ENCODE measurements around the gene ZBTB43. TPM values are rescaled to one million over a fixed set of nuclear protein-coding genes. Genes with fewer than 3 reads are reported as not detected.

Gene ZBTB43
- total and polyA plus RNA-seq, 2 of the 4 experiments (the other 2 are of a cell fraction): 4.5 to 15.1 TPM

DNA sequence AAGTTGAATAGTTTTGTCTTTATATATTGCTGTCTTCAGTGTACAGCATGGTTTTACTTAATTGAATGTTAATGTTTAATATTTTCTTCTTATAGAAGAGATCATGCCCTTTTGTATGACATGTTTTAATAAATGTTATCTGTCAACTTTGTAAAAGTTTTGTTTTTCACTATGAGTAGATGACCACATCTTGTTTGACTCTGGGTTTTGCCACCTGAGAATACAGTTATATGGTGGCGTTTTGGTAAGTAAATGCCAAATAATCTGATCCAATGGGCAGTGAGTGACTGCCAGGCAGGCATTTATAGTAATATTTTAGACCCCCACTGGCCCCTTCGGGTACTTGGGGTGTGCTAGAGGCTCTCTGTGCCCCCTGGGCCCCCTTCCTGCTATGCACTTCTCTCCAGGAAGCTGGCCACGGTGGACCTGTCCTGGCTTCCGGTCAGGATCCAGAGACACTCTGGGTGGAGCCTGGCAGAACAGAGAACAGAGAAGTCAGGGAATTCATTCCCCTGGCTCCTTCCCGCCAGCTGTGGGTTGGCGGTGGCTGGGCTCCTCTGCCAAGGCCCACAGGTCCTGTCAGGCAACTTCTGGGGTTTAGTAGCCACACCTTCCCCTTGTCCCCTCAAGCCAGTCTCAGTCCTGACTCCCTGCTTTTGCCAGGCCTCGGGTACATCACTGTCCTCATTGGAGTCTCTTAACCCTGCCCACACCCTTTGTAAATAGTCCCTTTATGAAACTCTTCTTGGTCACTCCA lies 33.4 kb downstream of the ZBTB43 start:
- no peak overlapping the region for H2BK5ac ChIP-seq (ENCODE audit: low read depth, low read length, poor library complexity, severe bottlenecking)
- in situ Hi-C loops (cut with MboI; ENCODE audit: low sequenced_read_pairs) (no loop called here), intact Hi-C loops (cut with micrococcal nuclease) (no loop called here), dilution Hi-C loops (cut with HindIII; ENCODE audit: low sequenced_read_pairs, unreplicated experiment) (no loop called here)
- no peak overlapping the region for H3K4me3 ChIP-seq (ENCODE audit: insufficient read depth, low read depth, low read length)
- H3K9ac ChIP-seq (ENCODE audit: low read depth, low read length): no peak overlapping the region
- H2AFZ ChIP-seq (replicated peaks; ENCODE audit: low read length, poor library complexity): no peak overlapping the region
- no peak overlapping the region for H2AK5ac ChIP-seq (ENCODE audit: low read depth, low read length)
- no peak overlapping the region for H3K56ac ChIP-seq (ENCODE audit: extremely low read depth, insufficient read depth, low read length)
- no peak overlapping the region for H4K8ac ChIP-seq (ENCODE audit: low read depth in 2 of 2, low read length in 2 of 2)
- no peak overlapping the region for H4K91ac ChIP-seq (ENCODE audit: insufficient read depth, low read depth, low read length)
- H3K9me1 ChIP-seq (ENCODE audit: insufficient read depth, low read length): peaks cover 3% of the 10 kb centered on the region; the same call in 1 of the 2 replicates
- BruUV-seq (replicated peaks): no TSS peak
- H3K9me3 ChIP-seq (ENCODE audit: control insufficient read depth, insufficient read depth, low read length): no peaks in the 10 kb centered on the region
- H3K4ac ChIP-seq (ENCODE audit: low read depth, low read length): no peak overlapping the region
- no peak overlapping the region for H2BK20ac ChIP-seq (ENCODE audit: low read depth, low read length)
- H2BK120ac ChIP-seq (ENCODE audit: low read depth, low read length): no peak overlapping the region
- H3K4me1 ChIP-seq (ENCODE audit: control insufficient read depth, insufficient read depth, low read length): no peaks in the 10 kb centered on the region
- no peak for DNase-seq
- H3K23ac ChIP-seq (ENCODE audit: low read depth, low read length): no peak overlapping the region
- no peak overlapping the region for H2BK15ac ChIP-seq (ENCODE audit: low read depth, low read length)
- 93% methylated on average over 3 of the region's 7 CpGs; no CpG with 5 or more reads in 1 of the 2 experiments for WGBS, 2 experiments (ENCODE audit: extremely low coverage in 2 of 2, insufficient read length in 1 of 2)
- no peaks in the 10 kb centered on the region for H3K27me3 ChIP-seq (ENCODE audit: control insufficient read depth, insufficient read depth, low read length)
- no peak overlapping the region for H3K27ac ChIP-seq (ENCODE audit: insufficient read depth, low read length)
- no peak overlapping the region for H2AK9ac ChIP-seq (replicated peaks; ENCODE audit: low read depth, low read length, poor library complexity)
- ChIA-PET POLR2A (ENCODE audit: unreplicated experiment) (no interaction called here), CTCF (no interaction called here)
- no peak for TF ChIP-seq SMC3 (IDR thresholded peaks at IDR 0.05; ENCODE audit: low read depth, low read length)
- TF ChIP-seq RFX5 (IDR thresholded peaks at IDR 0.05; ENCODE audit: low read depth, low read length): no peak
- no peak for TF ChIP-seq MXI1 (IDR thresholded peaks at IDR 0.05; ENCODE audit: borderline replicate concordance, low read depth, low read length)
- TF ChIP-seq, protein P1, sequence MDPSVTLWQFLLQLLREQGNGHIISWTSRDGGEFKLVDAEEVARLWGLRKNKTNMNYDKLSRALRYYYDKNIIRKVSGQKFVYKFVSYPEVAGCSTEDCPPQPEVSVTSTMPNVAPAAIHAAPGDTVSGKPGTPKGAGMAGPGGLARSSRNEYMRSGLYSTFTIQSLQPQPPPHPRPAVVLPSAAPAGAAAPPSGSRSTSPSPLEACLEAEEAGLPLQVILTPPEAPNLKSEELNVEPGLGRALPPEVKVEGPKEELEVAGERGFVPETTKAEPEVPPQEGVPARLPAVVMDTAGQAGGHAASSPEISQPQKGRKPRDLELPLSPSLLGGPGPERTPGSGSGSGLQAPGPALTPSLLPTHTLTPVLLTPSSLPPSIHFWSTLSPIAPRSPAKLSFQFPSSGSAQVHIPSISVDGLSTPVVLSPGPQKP (IDR thresholded peaks at IDR 0.05; ENCODE audit: borderline replicate concordance, low read depth, low read length): no peak
- TF ChIP-seq CEBPB (IDR thresholded peaks at IDR 0.05; ENCODE audit: low read depth, low read length): no peak
- TF ChIP-seq MAFK (IDR thresholded peaks at IDR 0.05; ENCODE audit: low read depth, low read length): no peak
- TF ChIP-seq, protein P2, sequence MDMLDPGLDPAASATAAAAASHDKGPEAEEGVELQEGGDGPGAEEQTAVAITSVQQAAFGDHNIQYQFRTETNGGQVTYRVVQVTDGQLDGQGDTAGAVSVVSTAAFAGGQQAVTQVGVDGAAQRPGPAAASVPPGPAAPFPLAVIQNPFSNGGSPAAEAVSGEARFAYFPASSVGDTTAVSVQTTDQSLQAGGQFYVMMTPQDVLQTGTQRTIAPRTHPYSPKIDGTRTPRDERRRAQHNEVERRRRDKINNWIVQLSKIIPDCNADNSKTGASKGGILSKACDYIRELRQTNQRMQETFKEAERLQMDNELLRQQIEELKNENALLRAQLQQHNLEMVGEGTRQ (IDR thresholded peaks at IDR 0.05; ENCODE audit: low read depth, low read length): no peak
- TF ChIP-seq MAZ (IDR thresholded peaks at IDR 0.05; ENCODE audit: borderline replicate concordance, low read depth, low read length): no peak
- no peak for TF ChIP-seq CHD1 (IDR thresholded peaks at IDR 0.05; ENCODE audit: low read depth, low read length)
- no peak for TF ChIP-seq RCOR1 (IDR thresholded peaks at IDR 0.05; ENCODE audit: insufficient replicate concordance, low read length)
- TF ChIP-seq RAD21 (IDR thresholded peaks at IDR 0.05; ENCODE audit: low read length): no peak
- TF ChIP-seq, protein P3, sequence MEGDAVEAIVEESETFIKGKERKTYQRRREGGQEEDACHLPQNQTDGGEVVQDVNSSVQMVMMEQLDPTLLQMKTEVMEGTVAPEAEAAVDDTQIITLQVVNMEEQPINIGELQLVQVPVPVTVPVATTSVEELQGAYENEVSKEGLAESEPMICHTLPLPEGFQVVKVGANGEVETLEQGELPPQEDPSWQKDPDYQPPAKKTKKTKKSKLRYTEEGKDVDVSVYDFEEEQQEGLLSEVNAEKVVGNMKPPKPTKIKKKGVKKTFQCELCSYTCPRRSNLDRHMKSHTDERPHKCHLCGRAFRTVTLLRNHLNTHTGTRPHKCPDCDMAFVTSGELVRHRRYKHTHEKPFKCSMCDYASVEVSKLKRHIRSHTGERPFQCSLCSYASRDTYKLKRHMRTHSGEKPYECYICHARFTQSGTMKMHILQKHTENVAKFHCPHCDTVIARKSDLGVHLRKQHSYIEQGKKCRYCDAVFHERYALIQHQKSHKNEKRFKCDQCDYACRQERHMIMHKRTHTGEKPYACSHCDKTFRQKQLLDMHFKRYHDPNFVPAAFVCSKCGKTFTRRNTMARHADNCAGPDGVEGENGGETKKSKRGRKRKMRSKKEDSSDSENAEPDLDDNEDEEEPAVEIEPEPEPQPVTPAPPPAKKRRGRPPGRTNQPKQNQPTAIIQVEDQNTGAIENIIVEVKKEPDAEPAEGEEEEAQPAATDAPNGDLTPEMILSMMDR (conservative IDR thresholded peaks at IDR 0.05; ENCODE audit: low read depth, low read length): no peak
- TF ChIP-seq FOS (IDR thresholded peaks at IDR 0.05; ENCODE audit: low read depth, low read length): no peak
- TF ChIP-seq POLR2A (IDR thresholded peaks at IDR 0.05; ENCODE audit: low read depth, low read length): no peak
- TF ChIP-seq NFE2L2 (IDR thresholded peaks at IDR 0.05; ENCODE audit: low read depth, low read length): no peak
- TF ChIP-seq BHLHE40 (IDR thresholded peaks at IDR 0.05; ENCODE audit: low read depth, low read length): no peak
- H3K79me1 ChIP-seq (ENCODE audit: low read depth in 1 of 2, low read length in 2 of 2): peaks cover 21 to 47% of the 10 kb centered on the region in 2 experiments
- H3K14ac ChIP-seq (replicated peaks; ENCODE audit: low read depth, low read length): no peak overlapping the region
- H3K4me2 ChIP-seq (ENCODE audit: low read depth, low read length): no peak overlapping the region
- no peak for ATAC-seq (ENCODE audit: low read depth)
- H3K36me3 ChIP-seq (ENCODE audit: control insufficient read depth, insufficient read depth, low read length): peaks cover 23% of the 10 kb centered on the region
- H4K5ac ChIP-seq (ENCODE audit: low read depth, low read length): no peak overlapping the region
- H3K18ac ChIP-seq (ENCODE audit: low read depth, low read length): no peak overlapping the region
- peaks cover 20% of the 10 kb centered on the region for H4K20me1 ChIP-seq (ENCODE audit: insufficient read depth, low read length)

All from IMR-90 (cell line).